ENCODE data around the gene TAS2R41.

TAS2R41 gene, protein sequence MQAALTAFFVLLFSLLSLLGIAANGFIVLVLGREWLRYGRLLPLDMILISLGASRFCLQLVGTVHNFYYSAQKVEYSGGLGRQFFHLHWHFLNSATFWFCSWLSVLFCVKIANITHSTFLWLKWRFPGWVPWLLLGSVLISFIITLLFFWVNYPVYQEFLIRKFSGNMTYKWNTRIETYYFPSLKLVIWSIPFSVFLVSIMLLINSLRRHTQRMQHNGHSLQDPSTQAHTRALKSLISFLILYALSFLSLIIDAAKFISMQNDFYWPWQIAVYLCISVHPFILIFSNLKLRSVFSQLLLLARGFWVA

DNA sequence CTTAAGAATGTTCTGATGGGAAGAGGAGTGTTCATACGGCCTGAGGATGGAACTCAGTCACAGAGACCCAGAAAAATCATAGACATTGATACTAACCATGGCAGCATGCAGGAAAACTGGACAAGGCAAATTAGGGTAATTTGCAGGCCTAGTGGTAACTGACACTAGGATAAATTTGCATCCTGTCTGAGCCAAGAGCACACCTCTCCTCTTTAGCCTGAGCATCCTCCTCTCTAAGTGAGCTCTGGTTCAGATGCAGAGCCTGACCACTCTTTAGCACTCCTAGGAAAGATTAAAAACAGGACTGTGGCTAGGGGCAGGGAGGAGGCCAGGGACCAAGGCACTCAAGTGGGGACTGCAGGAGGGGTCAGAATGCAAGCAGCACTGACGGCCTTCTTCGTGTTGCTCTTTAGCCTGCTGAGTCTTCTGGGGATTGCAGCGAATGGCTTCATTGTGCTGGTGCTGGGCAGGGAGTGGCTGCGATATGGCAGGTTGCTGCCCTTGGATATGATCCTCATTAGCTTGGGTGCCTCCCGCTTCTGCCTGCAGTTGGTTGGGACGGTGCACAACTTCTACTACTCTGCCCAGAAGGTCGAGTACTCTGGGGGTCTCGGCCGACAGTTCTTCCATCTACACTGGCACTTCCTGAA, at the start of gene TAS2R41:
Gene TAS2R41, plus strand, starts transcription at position 373 of the 650 bp plus-strand sequence. Its CDS starts 0 bp downstream, at position 373.
- DNase-seq: no peak

DNA sequence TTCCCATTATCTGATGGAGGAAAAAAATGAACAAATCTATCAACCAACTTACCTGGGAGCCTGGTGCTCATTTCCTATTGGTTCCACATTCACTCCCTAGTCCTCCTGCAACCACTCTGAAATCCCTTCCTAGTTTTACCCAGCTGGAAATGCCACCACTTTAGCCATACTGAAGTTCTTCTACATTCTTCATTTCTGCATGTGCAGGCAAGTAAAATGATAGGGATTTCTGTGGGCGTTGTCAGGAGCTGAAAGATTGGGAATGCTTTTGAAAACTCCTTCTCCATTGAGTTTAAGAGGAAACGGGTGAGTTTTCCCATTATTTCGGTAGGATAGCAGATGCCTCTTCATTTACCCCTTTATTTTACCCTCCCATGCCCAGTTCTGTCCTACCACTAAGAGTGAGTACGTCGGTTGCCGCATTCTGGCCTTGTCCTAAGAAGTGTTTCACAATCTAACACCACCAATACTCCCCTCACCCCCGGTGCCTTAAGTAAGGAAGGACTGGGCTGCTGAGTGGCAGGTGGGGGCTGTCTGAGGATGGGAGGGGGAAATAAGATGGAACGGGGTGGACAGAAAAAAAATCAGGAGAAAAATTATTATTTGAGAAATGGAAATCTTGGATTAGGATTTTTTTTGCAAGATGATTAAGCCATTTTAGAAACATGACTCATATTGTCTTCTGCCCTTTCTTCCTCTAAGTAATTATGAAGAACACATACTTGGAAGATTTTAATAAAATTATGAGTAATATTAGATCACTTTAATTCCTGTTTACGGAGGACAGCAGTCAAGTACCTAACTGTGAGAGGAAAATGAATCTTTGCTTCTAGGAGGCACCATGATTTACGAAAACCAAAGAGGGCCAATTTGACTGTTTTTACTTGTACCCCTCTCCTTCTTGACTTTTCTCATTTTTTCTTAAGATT, 47.6 kb upstream of the TAS2R41 start:
- DNase-seq: no peak

DNA sequence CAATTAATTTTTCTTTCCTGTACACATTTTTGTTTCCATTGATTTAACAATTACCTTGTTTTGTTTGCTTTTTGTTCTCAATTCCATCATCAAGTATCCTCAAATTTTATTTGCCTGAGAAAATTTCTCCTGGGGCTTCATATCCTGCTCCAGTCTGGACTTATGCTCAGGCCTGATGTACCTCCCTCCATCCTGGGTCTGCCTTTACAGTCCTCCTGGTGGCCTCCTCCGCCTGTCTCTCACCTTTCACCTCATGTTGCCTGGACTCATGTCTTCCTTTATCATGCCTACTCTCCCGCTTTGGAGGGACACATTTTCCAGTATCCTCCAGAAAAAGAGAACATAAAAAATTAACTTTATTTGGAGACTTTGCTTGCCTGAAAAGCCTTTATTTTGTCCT, 46.6 kb upstream of the TAS2R41 start:
- DNase-seq: no peak

DNA sequence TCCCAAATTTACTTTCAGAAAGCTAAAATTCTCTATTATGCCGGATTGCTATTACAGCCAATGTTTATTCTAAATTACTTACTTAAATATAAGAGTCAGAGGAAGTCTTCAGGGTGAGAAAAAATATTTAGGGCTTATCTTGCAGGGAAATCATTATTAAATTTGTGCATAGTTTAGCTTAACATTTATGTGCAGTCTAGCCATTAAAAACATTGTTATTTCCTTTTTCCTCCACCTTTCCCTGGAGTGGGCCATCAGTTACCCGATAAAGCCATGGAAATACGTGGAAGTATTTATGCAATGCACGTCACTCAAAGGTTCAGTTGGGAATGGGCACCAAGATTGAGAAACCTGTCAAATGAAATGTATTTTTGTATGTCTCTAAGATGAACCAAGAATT, 43.9 kb upstream of the TAS2R41 start:
- DNase-seq: no peak

DNA sequence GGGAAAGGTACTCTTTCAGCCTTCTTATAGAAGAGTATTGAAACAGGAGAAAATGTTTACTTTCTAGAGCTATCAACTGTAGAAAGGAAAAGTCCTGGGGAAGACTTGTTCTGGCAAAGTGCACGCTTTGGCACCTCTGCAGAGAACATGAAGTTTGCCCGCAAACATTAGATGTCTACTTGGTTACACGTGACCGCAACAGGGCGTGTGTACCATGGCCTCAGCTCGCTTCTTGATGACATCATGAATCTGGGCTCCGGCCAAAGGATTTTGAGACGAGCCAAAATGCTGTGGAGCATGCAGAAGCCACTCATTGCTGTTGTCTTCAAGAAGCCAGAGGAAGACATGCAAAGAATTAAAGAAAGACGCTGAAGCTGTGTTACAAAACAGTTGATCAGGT, 43.0 kb upstream of the TAS2R41 start:
- DNase-seq: peak; percentile 32

DNA sequence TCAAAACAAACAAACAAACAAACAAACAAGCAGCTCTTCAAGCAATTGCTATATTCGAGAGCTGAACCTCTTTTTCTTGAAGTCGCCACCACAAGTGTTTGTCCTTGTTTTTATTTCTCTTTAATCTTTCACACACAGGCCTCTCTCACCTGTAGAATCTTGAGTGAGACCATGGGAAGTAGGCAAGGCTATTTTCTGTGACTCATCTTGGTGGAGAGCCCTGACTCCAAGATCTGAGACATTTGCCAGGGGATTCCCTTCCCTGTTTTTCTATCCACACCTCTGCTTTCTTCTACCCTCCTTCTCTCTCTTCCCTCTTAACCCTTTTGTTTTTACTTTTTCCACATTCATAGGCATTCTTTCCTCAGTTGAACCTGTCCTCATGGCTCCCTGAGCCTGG, 42.4 kb upstream of the TAS2R41 start:
- DNase-seq: no peak

DNA sequence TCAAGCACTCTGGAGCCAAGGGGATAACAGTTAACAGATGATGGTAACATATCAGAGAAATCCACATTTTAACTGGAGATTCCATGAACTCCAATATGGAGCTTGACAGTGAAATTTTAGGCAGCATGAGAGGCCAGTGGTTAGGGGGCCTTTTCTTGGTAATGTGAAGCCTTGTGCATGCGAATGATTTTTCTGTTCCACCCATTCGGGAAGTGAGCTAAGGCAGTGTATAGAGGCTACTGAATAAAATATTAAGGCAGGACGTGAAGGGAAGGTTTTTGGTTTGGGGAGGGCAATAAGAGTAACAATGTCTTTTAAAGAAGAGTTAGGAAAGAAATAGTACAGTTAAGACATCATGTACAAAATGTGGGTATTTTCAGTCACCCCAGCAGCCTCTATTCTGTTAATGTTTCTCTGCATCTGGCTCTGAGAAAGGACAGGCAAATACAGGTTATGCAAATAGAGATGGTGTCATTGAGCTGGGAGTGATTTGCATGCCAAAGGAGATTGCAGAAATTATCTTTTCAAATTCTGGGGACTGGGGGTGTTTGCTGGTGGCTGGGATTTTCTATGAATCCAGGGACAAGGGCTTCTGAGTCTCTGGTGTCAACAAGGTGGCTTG, 41.2 kb upstream of the TAS2R41 start:
- DNase-seq: no peak

DNA sequence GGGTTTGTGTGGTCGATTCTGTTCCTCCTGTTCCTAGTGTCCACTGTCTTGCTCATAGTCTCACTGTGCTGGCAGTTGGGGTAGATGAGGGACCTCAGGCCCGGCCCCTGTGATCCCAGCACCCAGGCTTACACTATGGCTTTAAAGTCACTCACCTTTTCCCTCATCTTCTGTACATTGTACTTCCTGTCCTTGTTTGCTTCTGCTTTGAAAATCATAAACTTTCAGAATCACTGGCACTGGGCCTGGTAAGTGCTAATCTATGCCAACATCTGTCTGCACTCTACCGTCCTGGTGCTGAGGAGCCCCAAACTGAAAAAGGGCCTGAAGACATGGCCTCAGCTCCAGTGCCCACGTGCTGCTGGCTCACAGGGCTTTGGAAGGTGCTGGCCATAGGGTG, 40.1 kb upstream of the TAS2R41 start:
- no peak for DNase-seq

DNA sequence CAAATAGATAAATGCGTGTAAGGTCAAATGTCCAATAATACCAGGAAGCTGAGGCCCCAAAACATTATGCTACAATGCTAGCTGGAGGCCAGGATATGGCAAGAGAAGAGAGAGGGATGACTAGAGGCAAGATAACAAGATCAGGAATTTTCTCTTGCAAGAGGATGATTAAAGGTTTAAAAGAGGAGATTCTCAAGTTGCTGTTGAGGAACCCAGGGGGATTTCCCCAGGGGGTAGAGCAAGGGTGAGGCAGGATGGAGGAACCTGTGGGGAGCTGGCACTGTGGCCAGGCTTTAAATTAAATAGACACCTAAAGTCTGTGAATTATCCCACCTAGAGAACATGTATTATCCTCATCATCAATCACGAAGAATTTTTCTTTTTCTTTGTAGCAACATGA, 37.8 kb upstream of the TAS2R41 start:
- DNase-seq: no peak

DNA sequence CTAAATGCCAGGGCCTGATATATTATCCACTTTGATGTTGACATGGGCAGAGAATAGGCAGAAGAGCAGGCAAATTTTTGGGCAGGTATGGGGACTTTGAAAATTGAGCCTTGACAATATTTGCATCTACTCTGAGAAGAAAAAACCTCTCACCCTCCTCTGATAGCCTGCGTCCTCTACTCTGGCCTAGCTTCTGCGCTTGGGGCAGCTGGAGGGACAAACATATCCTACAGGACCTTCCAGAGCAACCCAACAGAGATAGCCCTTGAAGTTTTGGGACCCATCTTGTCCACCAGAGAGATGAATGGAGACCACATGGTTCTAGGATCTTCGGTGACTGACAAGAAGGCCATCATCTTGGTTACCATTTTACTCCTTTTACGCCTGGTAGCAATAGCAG, 34.5 kb upstream of the TAS2R41 start, which contains the start of gene TAS2R60:
Gene TAS2R60, plus strand, starts transcription at position 301 of the 400 bp plus-strand sequence. Its CDS starts 0 bp downstream, at position 301.
- no peak for DNase-seq

DNA sequence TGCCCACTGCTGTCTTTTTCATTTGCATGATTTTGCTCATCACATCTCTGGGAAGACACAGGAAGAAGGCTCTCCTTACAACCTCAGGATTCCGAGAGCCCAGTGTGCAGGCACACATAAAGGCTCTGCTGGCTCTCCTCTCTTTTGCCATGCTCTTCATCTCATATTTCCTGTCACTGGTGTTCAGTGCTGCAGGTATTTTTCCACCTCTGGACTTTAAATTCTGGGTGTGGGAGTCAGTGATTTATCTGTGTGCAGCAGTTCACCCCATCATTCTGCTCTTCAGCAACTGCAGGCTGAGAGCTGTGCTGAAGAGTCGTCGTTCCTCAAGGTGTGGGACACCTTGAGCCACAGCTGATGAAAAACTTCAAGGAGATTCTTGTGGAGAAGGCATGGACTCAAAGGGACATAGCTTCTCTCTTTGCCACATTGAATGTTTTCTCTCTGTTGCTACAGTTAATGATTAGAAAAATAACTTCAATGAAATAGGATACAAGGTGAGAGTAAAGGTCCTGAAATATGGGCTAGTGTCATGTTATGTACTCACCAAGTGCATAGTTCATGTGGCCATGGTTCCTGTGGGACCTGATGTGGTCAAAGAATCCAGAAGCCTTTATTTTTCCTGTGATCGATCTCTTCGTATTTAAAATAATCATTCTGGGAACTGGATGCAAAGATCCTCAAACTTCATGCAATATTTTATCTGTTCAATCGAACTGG, 33.5 kb upstream of the TAS2R41 start:
- no peak for DNase-seq

DNA sequence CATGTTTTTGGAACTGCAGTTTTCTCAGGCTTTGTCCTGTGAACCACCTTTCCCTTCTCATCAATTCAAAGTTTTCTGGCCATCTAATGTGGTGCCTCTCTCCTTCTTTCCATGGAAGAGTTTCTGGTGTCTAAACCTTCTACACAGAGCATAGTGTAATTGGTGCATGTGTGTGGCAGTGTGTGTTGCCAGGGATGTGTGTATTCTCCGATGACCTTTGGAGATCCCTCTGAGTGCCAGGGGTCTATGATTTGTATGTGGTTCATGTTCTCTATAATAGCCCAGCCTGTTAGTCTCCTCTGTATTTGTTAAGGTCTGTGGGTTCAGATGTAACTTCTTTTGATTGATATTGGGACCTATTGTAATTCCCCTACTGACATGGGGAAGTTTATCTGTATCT, 32.9 kb upstream of the TAS2R41 start:
- DNase-seq: no peak

DNA sequence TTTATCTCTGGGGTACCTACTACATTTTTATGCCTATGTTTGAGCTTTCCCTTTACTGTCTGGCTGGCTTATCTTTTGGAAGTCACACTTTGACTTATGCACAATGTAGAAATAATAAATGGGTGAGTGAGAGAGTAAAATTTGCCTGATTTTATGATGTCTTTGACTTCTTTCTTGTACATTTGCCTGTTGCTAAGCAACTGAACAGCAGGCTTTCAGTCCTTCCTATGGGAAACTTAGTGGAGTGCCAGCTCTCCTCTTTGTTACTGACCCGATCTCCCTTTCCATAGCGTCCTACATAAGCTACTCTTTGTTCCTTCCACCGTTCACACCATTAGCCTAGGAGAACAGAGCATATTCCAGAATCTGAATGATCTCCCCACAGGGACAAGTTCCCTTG, 30.2 kb upstream of the TAS2R41 start:
- no peak for DNase-seq

DNA sequence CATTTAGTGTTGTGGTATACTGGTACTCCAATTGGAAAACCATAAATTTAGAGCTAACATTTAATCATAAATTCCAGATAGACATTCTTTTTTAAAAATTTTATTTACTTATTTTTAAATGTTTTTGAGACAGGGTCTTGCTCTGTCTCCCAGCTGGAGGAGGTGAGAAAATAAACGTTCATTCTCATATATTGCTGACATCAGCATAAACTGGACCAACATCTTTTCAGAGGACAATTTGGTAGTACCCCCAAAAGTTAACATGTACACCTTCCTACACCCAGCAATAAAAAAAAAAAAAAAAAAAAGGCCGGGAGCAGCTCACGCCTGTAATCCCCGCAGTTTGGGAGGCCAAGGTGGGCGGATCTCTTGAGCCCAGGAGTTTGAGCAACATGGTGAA, 29.2 kb upstream of the TAS2R41 start:
- DNase-seq: no peak

DNA sequence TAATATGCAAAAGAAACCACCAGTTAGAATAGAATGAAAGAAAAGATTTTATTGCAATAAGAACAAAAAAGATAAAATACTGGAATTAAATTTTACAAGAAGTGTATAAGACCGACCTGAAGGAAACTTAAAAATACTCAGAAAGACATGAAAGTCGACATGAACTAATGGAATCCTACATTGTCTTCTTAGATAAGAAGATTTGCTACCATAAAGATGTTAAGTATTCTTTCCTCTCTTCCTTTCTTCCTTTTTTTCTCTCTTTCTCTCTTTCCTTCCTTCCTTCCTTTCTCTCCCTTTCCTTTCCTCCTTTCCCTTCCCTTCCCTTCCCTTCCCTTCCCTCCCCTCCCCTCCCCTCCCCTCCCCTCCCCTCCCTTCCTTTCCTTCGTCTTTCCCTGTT, 27.9 kb upstream of the TAS2R41 start:
- no peak for DNase-seq

DNA sequence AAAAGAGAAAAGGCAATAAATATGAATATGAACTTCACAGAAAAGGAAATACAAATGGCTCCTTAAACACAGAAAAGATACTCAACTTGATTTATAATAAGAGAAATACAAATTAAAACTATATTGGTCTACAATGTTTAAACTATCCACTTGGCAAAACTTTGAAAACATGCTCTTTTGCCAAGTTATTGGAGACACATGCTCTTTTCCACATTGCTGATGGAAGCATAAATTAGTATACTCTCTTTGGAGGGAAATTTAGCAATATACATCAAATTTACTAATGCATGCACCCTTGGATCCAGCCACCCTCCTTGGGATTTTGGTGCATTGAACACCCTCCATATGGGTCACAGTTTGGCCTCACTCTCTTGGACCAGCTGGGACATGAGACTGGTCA, 26.6 kb upstream of the TAS2R41 start:
- no peak for DNase-seq

DNA sequence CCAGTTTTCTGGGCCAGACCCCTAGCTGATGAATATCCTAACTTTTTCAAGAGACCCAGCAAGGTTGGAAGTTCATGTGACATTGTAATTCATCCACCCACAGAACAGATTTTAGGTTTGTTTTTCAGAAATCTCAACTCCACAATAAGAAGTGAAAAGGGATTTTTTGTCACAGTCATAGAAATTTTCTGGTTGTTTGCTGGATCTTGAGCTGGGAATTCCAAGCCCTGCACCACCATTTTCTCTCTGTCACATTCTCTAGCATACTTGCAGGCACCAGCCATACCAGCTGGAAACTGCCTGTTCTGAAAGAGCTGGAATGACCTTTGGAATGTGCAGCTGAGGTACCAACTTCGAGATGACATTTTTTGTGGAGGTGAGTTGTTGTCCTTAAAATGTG, 25.9 kb upstream of the TAS2R41 start:
- DNase-seq: no peak

DNA sequence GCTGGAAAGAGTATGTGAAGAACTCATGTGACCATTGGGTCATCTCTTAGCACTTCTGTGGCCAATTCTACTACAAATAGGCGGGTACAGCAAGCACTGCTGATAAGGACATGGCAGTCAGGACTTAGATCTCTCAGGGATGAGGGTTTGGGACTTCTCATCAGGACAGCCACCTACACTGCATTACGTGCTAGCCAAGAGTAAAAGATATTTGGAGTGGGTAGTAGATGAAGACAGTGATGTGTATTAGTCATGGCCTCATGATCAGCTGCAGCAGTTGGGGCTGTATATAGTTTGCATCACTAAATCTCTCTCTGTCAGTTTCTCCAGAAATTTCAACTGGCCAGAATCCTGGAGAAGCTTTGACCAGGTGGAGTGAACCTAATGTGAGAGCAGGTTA, 25.2 kb upstream of the TAS2R41 start:
- DNase-seq: no peak

DNA sequence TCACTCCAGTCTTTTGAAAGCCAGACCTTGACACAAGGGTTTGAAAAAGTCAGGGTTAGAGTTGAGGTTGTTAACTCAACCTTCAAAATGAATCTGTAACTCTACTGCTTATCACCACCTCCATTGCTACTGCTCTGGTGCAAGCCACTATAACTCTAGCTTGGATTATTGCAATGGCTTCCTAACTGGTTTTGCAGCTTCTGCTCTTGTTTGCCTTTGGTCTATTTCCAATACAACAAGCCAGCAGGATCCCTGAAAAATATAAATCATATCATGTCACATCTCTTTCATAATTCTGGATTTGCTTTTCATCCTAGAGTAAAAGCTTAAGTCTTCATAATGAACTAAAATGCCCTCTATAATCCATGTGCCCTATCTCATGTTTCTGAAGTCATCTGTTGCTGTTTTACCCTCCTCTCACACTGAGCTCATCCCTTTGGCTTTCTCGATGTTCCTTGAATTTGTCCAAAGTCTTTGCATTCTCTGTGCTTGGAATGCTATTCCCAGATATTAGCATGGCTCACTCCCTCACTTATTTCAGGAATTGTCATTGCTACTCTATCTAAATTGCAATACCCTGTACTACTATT, 23.5 kb upstream of the TAS2R41 start:
- no peak for DNase-seq

DNA sequence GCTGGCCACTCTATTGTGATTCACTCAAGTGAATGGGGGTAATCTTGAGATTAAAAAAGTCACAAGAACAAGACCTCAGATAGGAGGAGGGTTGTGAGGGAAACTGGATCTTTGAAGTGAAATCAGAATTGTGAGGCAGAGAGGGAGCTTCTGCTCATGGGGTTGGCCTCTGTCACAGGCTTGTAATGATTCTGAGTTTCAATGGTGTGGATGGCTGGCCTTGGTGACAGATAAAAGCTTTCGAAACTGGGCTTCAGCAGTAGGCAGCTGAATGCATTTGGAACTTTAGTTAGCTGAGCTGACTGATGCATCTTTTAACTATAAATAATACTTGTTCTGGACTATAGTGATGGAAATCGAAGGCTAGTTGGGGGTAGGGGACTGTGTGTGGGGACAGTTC, 22.2 kb upstream of the TAS2R41 start:
- DNase-seq: no peak

DNA sequence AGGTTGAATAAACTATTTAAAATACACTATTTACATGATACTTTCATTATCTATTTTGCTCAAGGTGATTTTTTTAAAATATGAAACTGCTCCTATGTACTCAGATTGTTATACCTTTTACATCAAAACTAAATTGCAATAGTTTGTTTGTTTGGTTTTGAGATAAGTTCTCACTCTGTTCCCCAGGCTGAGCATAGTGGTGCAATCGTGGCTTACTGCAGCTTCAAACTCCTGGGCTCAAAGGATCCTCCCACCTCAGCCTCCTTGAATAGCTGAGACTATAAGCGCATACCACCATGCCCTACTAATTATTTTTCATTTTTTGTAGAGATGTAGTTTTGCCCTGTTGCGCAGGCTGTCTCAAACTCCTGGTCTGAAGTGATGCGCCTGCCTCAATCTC, 21.7 kb upstream of the TAS2R41 start:
- DNase-seq: no peak

All from right hindlimb (tissue), 1 donor.